Peyer's patch (tissue), 4 donors: ENCODE results near the gene KCNN3. TPM values are rescaled to one million over a fixed set of nuclear protein-coding genes. Genes with fewer than 3 reads are reported as not detected.

Source experiments
- DNase-seq, 3 donors: peaks; one replicate each; pipeline ENCODE4 v3.0.0-alpha.2; 2017 to 2019
- H3K27ac ChIP-seq, 4 donors: fragments of 200-600 bp; sonication (generic); one replicate each; pipeline ENCODE4 v1.5.1; 2016 to 2019
- H3K27me3 ChIP-seq, 2 donors: fragments of 200-600 bp; sonication (generic); one replicate each; pipeline ENCODE4 v1.5.1; 2019
- H3K36me3 ChIP-seq, 3 donors: fragments of 200-600 bp; sonication (generic); one replicate each; pipeline ENCODE4 v1.5.1; 2016 to 2019
- H3K4me1 ChIP-seq, 4 donors: fragments of 200-600 bp; sonication (generic); one replicate each; pipeline ENCODE4 v1.5.1; 2016 to 2019
- H3K4me3 ChIP-seq, 4 donors: fragments of 200-600 bp; sonication (generic); 1 replicate in 3 of 4; 2 replicates in 1 of 4; pipeline ENCODE4 v1.5.1; 2016 to 2019; ENCODE audit warnings: mild to moderate bottlenecking in 1 of 4
- H3K9me3 ChIP-seq, 4 donors: fragments of 200-600 bp; sonication (generic); one replicate each; pipeline ENCODE4 v1.5.1; 2016 to 2019; ENCODE audit warnings: mild to moderate bottlenecking in 1 of 4
- POLR2A ChIP-seq, 2 donors: fragments of 450-650 bp; IDR thresholded peaks; one replicate each; pipeline ENCODE4 v1.5.1; 2017; ENCODE audit warnings: antibody characterized with exemption in 2 of 2, mild to moderate bottlenecking in 2 of 2, moderate library complexity in 2 of 2
- total RNA-seq, 4 donors: library from RNA; depleted of rRNA; stranded (reverse); fragments of >200 nt; gene quantifications; one replicate each; pipeline ENCODE4 v1.1.0, GENCODE V29; 2016
- TF ChIP-seq, protein P1 (sequence below), 6 experiments: fragments of 450-650 bp in 4 of 6; fragments of 200-600 bp in 2 of 6; sonication (generic) in 1 of 6; IDR thresholded peaks; one replicate each; pipeline ENCODE4 v1.5.1; 2017 to 2019; ENCODE audit warnings: antibody characterized with exemption in 6 of 6, mild to moderate bottlenecking in 3 of 6, moderate library complexity in 1 of 6

The KCNN3 gene
- total RNA-seq, 4 donors from 2014 or later, result 0.85 to 1.7 (median 1.2) TPM

GRCh38 chr1:154846565-154847442 lies 23.3 kb downstream of the KCNN3 start:
- Histone ChIP-seq H3K9me3 (no peaks in the 10 kb centered on the region), H3K4me3 (no peak overlapping the region), H3K27me3 (no peaks in the 10 kb centered on the region), H3K4me1 (peaks cover 0 to 13% (median 0%) of the 10 kb centered on the region in 4 donors), H3K36me3 (no peaks in the 10 kb centered on the region), H3K27ac (no peak overlapping the region)
- DNase-seq, result no peak
- TF ChIP-seq, protein P1, sequence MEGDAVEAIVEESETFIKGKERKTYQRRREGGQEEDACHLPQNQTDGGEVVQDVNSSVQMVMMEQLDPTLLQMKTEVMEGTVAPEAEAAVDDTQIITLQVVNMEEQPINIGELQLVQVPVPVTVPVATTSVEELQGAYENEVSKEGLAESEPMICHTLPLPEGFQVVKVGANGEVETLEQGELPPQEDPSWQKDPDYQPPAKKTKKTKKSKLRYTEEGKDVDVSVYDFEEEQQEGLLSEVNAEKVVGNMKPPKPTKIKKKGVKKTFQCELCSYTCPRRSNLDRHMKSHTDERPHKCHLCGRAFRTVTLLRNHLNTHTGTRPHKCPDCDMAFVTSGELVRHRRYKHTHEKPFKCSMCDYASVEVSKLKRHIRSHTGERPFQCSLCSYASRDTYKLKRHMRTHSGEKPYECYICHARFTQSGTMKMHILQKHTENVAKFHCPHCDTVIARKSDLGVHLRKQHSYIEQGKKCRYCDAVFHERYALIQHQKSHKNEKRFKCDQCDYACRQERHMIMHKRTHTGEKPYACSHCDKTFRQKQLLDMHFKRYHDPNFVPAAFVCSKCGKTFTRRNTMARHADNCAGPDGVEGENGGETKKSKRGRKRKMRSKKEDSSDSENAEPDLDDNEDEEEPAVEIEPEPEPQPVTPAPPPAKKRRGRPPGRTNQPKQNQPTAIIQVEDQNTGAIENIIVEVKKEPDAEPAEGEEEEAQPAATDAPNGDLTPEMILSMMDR (IDR thresholded peaks at IDR 0.05), result no peak
- TF ChIP-seq POLR2A (IDR thresholded peaks at IDR 0.05), result no peak

DNA sequence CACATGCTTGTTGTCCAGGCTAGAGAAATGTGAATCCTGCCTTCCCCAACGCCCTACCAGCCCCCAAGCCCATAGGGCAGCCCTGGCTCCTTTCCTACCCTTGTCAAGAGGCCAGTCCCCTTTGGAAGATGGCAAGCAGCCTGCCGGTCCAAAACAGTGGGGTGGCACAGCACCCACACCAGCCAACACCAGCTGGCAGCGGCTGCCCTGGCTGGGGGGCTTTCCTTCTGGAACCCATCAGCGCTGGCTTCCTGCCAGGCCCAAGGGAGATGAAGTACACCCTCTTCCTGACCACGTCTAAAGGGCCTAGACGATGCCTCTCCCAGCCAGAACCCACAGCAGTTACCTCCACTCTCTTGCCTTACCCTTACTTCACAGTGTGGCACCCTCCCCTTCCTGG lies 24.2 kb downstream of the KCNN3 start:
- TF ChIP-seq POLR2A (IDR thresholded peaks at IDR 0.05), result no peak
- TF ChIP-seq, protein P1 (IDR thresholded peaks at IDR 0.05), result no peak
- H3K9me3 ChIP-seq, result no peaks in the 10 kb centered on the region
- no peaks in the 10 kb centered on the region for H3K27me3 ChIP-seq
- no peak overlapping the region for H3K4me3 ChIP-seq
- no peaks in the 10 kb centered on the region for H3K36me3 ChIP-seq
- DNase-seq, result no peak
- peaks cover 0 to 13% (median 0%) of the 10 kb centered on the region in 4 donors for H3K4me1 ChIP-seq
- H3K27ac ChIP-seq, result no peak overlapping the region

DNA sequence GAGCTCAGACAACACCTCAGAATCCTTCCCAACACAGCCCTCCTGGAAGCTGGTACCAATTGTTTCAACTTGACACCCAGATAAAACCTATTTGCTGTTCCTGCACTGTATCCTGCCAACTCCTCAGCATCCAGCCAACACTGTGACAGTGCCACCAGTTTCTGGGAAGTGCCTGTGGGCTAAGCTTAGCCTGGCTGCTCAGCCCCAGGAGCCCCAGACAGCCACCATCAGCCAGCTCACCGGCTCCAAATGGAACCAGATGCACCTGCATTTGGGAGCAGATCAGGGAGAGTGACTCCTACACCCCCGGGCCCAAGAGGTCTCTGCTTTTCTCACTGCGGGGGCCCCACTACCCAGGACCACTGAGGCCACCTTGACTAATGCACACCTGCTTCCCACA lies 24.9 kb downstream of the KCNN3 start:
- Histone ChIP-seq H3K36me3 (no peaks in the 10 kb centered on the region), H3K27ac (no peak overlapping the region), H3K4me1 (peaks cover 0 to 13% (median 0%) of the 10 kb centered on the region in 4 donors), H3K27me3 (no peaks in the 10 kb centered on the region), H3K9me3 (no peaks in the 10 kb centered on the region), H3K4me3 (no peak overlapping the region)
- TF ChIP-seq, protein P1 (IDR thresholded peaks at IDR 0.05), result no peak
- no peak for TF ChIP-seq POLR2A (IDR thresholded peaks at IDR 0.05)
- DNase-seq, result no peak

DNA sequence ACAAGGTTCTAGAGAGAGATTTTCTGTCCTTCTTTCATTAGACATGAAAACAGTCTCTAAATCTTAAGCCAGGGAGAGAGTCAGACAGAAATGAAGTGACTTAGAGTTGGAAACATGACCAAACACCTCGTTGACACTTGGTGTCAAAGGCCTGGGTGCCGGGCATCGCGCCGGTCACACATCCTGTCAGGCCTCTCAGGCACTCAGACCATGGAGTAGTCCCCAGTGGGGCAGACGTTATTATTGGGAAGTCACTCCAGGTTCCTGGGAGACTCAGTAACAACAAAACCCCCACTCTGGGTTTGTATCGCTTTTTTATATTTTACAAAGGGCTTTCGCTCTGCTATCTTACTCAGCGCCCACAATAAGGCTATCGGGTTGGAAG lies 25.8 kb downstream of the KCNN3 start:
- Histone ChIP-seq H3K4me3 (no peak overlapping the region), H3K36me3 (no peaks in the 10 kb centered on the region), H3K27ac (no peak overlapping the region), H3K9me3 (no peaks in the 10 kb centered on the region), H3K27me3 (no peaks in the 10 kb centered on the region), H3K4me1 (peaks cover 0 to 13% (median 0%) of the 10 kb centered on the region in 4 donors)
- TF ChIP-seq, protein P1 (IDR thresholded peaks at IDR 0.05), result no peak
- no peak for TF ChIP-seq POLR2A (IDR thresholded peaks at IDR 0.05)
- no peak for DNase-seq

- no peaks in the 10 kb centered on the region for H3K36me3 ChIP-seq
- DNase-seq, result no peak
- no peak overlapping the region for H3K4me3 ChIP-seq
- H3K9me3 ChIP-seq, result no peaks in the 10 kb centered on the region
- H3K27ac ChIP-seq, result no peak overlapping the region
- peaks cover 0 to 13% (median 0%) of the 10 kb centered on the region in 4 donors for H3K4me1 ChIP-seq
- TF ChIP-seq, protein P1 (IDR thresholded peaks at IDR 0.05), result no peak
- TF ChIP-seq POLR2A (IDR thresholded peaks at IDR 0.05), result no peak
- no peaks in the 10 kb centered on the region for H3K27me3 ChIP-seq
Measured at GRCh38 chr1:154843636-154844296, 26.3 kb downstream of the KCNN3 start.
